Kasumi-1 (cell line): ENCODE data around the gene TCAP.
"Not testable (repeated sequence)": the region's sequence is repeated elsewhere in the genome, so short reads cannot be mapped to it uniquely, and the experiment has no call there.

Experiments used
- DNase-seq, 2 experiments: peaks; one replicate each; lab custom pipeline; 2025; lab: John Stamatoyannopoulos, UW

The TCAP gene

GRCh38 chr17:39705786-39706348, 40.7 kb downstream of the TCAP start:
- no peak for DNase-seq

GRCh38 chr17:39706383-39706782, 41.2 kb downstream of the TCAP start:
- DNase-seq = no peak

- no peak for DNase-seq
Measured at GRCh38 chr17:39706921-39707337, 41.8 kb downstream of the TCAP start.

- DNase-seq = no peak
Measured at GRCh38 chr17:39709319-39709997, 44.3 kb downstream of the TCAP start.

GRCh38 chr17:39709998-39710964, 45.1 kb downstream of the TCAP start:
- no peak for DNase-seq

GRCh38 chr17:39711071-39711470, 45.9 kb downstream of the TCAP start:
- DNase-seq = not testable (repeated sequence)

GRCh38 chr17:39711851-39712250, 46.7 kb downstream of the TCAP start:
- DNase-seq = no peak

GRCh38 chr17:39714234-39714633, 49.1 kb downstream of the TCAP start:
- DNase-seq = no peak

- no peak for DNase-seq
Measured at GRCh38 chr17:39715375-39716072, 50.4 kb downstream of the TCAP start.
